PC-9 (cell line): ENCODE results near the gene POMP.

Experiments used
- EZH2 ChIP-seq: fragments of 200-600 bp; sonication (generic); IDR thresholded peaks from 2 replicates; pipeline ENCODE4 v1.8.0; 2017; ENCODE audit warnings: antibody characterized with exemption, low read depth
- TF ChIP-seq, protein P1 (sequence below): fragments of 200-600 bp; sonication (generic); conservative IDR thresholded peaks from 2 replicates; pipeline ENCODE4 v1.6.1; 2017; ENCODE audit warnings: mixed run types, antibody characterized with exemption, mild to moderate bottlenecking, moderate library complexity

DNA sequence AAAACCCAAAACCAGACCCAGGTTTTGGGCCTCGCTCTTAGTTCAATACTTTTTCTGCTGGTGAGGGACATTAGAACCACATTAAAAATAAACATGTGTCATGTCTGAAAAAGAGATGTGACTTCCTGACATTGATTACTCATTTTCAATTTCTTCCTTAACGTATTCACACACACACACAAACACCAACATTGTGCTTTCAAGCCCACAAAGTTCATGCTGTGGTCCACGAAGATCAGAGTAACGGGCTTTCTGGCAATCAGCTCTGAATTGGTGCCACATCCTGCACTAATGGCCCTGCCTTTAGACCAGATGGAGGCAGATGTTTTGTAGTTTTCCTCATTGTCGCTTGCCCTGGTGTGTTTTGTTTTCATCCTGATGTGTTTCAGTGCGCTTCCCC lies 47.9 kb upstream of the POMP start:
- TF ChIP-seq, protein P1, sequence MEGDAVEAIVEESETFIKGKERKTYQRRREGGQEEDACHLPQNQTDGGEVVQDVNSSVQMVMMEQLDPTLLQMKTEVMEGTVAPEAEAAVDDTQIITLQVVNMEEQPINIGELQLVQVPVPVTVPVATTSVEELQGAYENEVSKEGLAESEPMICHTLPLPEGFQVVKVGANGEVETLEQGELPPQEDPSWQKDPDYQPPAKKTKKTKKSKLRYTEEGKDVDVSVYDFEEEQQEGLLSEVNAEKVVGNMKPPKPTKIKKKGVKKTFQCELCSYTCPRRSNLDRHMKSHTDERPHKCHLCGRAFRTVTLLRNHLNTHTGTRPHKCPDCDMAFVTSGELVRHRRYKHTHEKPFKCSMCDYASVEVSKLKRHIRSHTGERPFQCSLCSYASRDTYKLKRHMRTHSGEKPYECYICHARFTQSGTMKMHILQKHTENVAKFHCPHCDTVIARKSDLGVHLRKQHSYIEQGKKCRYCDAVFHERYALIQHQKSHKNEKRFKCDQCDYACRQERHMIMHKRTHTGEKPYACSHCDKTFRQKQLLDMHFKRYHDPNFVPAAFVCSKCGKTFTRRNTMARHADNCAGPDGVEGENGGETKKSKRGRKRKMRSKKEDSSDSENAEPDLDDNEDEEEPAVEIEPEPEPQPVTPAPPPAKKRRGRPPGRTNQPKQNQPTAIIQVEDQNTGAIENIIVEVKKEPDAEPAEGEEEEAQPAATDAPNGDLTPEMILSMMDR = no peak
- no peak for TF ChIP-seq EZH2
